LNCaP clone FGC (cell line): ENCODE measurements around the gene CCDC83.

ENCODE experiments used
- DNase-seq: peaks from one replicate; pipeline ENCODE4 v3.0.0-alpha.2; 2011; ENCODE audit warnings: low read depth
- H3K4me3 ChIP-seq: 2 replicates; pipeline ENCODE4 v1.5.1; 2011; ENCODE audit warnings: mild to moderate bottlenecking, low read depth, low read length, control low read depth
- CTCF ChIP-seq: IDR thresholded peaks from 2 replicates; pipeline ENCODE4 v1.5.1; 2012; ENCODE audit warnings: mild to moderate bottlenecking; ENCODE audit not compliant: control insufficient read depth, insufficient read depth; ENCODE audit errors: extremely low read depth

CCDC83 gene

DNA sequence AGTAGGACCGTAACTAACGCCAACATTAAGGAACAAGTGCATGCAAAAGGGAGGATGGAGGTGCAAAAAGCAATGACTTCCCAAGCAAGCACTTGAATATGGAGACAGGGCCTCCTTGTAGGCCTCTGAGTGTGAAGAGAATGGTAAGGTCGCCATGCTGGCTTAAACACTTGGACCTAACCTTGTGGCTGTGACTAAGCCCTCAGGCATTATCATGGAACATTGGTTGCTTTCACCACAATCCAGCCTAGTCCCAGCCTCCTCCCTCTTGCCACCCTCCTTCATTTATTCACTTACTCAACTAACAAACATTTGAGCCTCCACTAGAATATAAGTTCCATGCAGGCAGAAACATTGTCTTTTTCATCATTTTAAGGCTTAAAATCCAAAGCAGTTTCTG is 32.4 kb upstream of the CCDC83 start:
- H3K4me3 ChIP-seq, result no peak overlapping the region
- no peak for DNase-seq
- no peak for TF ChIP-seq CTCF

DNA sequence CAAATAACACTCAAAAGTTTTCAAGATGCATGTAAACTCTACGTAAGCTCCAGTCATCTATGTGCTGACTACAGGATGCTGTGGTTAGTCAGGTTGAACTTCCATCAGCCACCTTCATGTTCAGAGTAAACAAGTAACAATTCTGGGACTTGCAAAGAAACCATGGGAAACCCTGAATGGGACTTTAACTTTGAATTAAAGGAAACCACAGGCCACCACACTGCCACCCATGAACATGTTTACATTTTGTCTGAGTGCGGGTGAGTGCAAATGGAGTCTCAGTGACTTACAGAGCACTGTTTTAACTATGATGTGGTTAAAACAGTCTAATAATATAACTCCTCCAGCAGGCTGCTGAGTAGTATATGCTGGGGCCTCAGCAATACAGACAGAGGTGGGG is 31.4 kb upstream of the CCDC83 start:
- no peak for TF ChIP-seq CTCF
- H3K4me3 ChIP-seq, result no peak overlapping the region
- no peak for DNase-seq

GRCh38 chr11:85825616-85826015 is 29.6 kb upstream of the CCDC83 start:
- TF ChIP-seq CTCF, result no peak
- no peak for DNase-seq
- no peak overlapping the region for H3K4me3 ChIP-seq

DNA sequence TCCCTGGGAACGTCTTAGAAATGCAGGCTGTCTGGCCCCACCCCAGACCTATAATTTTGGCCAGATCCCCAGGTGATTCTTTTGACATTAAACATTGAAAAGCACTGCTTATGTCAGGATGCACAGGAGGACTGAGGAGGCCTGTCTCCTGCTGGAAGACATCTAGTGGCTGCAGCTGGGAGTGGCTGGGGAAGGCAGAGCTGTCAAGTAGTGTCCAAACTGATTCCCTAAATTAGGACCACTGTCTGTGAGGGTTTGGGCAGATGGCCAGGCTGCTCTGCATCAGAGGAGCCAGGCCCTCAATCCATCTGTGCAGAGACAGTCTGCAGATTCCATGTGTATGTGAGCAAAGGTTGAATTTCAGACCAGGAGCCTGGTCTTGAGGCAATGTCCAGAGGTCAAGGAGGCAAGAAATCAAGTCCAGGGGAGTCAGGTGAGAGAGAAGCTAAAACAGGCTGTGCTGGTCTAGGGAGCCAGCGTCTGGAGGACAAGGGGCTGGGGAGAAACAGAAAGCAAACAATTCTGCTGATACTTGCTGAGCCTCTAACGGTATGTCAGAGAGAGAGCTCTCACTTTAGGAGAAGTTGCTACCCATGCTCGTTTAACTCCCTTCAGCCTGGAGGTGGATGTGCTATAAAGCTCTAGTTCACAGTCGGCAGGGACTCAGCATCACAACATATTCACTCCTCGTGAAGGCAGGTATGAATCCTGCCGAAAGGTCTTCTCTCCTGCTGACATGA is 28.9 kb upstream of the CCDC83 start:
- peak; percentile 77 for TF ChIP-seq CTCF
- no peak for DNase-seq
- no peak overlapping the region for H3K4me3 ChIP-seq

DNA sequence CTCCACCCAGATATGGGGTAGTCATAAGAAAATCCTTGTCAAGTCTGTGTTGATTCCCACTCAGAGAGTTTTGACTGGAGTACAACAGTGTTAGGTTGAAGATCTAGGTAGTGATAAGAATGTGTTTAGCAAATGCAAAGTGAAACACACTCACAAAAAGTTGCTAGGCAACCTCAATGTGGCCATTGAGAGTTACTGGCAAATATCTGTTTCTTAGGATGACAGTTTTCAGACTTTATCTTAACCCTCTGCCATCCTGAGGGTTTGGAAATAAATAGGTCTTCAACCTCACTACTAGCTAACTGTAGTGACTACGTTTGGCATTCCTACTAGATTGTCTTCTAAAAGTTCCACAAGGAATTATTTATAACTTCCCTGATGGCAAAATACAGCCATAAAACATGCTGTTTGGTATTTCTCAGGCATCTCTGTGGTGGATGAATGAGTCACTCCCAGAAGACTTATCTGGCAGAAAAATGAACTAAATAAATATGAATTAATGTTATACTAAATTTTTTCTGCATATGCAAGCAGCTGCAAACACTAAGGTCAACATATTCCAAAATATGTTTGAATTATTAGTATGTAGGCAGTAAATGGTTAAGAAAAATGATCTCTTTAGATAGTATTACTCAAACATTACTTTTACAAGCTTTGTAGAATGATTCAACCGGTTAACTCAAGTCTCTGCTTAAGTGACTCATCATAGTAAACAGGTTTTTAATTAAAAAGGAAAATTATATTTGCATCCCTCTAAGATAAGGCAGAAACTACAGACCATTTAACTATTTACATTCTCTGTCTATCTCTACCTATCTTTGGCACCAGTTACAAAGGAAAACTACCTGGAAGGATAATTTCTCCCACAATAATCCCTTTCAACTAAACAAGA is 27.2 kb upstream of the CCDC83 start:
- DNase-seq, result peak; percentile 91
- TF ChIP-seq CTCF, result no peak
- peak overlapping the region; percentile 28; the same call in 1 of the 2 replicates for H3K4me3 ChIP-seq

- no peak for TF ChIP-seq CTCF
- DNase-seq, result no peak
- no peak overlapping the region for H3K4me3 ChIP-seq
These were observed 26.6 kb upstream of the CCDC83 start for GRCh38 chr11:85828640-85828978.
